ENCODE results near the gene LRRC10.

Gene LRRC10, protein sequence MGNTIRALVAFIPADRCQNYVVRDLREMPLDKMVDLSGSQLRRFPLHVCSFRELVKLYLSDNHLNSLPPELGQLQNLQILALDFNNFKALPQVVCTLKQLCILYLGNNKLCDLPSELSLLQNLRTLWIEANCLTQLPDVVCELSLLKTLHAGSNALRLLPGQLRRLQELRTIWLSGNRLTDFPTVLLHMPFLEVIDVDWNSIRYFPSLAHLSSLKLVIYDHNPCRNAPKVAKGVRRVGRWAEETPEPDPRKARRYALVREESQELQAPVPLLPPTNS

DNA sequence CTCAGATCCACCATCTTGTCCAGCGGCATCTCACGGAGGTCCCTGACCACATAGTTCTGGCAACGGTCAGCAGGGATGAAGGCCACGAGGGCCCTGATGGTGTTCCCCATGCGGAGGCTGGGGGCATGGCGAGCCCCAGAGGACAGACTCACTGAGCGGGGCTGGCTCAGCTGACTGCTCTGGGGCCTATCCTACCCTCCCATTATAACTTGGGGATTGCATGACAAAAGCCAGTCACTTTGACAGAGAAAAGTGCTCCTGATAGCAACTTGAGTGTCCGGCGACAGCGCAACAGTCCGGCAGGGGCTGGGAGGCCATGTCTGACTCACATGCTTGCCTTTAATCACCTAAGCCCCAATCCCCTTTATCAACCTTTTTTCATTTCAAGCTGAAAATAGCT lies at the start of gene LRRC10:
Gene LRRC10 (minus strand): TSS at position 179 of the 400 bp plus-strand sequence. CDS start 69 bp downstream, at position 110.
- DNase-seq, result no peak

DNA sequence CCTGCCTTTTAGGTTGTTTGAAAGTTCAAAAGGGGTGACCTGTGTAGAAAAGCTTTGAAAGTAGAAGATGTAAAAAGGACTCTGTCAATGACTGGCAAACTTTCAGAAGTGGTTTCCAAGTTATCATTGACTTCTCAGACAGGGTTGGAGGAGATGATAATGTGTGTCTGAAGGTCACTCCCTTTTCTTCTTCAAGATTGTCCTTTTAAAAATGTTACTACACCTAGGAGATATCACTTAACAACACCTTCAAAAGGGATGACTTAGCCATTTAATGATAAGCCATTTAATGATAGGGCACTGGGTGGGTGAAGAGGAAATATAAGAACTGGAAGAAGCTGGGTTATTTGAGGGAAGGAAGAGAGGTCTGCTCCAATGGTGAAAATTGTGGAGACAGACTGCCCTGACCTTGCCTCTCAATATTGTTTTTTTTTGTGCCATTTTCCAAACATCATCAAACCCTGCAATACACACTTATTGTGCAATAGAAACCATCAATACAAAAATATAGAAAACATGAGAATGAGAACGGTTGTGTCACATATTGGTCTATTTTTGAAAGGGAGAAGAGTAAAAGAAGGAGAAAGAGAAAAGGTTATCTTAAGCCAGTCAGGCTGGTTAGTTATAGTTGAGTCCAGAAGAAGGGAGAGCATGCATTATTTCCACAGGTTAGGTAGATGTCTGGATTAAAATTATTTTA lies 49.6 kb upstream of the LRRC10 start:
- no peak for DNase-seq

DNA sequence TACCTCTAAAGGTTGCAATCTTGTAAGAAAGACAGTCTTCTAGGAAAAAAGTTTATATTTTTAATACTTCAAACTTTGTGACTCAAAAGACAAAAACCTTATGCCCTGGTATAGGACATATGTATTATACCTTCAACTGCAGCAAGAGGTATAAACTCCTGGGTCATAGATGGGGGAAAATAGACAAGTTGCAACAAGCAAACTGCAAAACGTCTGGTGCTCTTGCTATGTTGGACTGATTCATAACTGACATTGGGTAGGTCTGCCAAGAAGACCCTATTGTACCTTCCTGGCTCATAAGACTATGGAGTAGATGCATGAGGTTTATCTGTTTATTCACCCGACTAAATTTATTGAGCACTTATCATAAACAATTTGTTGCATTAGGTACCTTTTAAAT lies 47.5 kb upstream of the LRRC10 start:
- no peak for DNase-seq

DNA sequence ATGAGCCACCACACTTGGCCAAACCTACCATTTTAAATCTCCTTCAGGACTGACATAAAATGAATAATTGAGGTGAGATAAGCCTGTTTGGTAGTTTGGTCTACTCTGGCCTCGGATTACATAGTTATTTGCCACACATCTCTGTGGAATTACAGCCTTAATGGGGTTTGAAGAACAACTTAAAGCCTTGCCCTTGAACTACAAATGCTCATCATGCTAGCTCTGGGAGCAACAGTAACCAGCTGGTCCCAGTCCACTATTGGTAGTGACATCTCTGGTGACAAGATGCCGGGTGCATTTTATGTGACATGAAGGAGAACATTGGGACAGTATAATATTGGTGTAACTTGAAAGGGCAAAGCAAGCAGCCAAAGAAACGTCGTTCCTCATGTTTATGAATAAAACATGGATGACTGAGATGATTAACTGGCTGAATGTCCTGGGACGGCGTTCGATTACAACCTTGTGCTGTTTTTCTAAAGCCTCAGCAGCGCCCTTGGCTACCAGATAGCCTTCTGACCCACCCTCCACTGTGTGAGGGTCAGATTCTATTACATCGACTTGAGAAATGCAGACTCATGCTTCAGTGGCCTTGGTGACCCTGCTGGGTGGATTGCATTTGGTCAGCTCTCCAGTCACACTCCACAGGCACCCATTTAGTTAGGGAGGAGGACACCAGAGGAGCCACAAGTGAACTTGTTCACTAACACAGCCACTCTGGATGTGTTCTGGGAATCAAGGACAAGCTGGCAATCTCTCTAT lies 46.9 kb upstream of the LRRC10 start:
- no peak for DNase-seq

DNA sequence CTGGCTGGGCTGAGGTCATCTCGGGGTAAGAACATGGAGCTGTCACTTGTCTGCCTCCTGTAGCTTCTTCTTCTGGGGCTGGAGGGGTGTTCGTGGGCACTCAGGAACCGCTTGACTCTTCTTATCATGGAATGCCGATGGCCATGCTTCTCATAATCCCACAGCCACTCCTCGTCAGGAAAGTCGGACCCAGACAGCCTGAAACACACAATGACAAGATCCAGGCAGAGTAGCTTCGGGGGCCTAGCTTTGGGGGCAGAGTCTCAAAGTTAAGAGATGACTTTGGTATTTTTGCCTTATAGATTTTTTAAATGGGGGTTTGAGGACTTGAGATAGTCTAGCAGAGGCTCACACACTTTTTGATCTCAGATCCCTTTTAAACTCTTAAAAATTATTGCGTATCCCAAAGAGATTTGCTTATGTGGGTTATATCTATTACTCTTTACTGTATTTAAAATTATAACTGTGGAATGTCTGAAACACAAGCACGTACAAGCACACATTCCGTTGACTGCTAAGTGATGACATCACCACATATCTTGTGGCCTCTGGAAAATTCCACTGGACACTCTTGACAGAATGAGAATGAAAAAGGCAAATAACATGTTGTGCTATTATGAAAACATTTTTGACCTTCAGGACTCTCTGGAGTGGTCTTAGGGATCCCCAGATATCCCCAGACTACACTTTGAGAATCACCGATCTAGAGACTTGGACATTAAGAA lies 45.1 kb upstream of the LRRC10 start:
- no peak for DNase-seq

DNA sequence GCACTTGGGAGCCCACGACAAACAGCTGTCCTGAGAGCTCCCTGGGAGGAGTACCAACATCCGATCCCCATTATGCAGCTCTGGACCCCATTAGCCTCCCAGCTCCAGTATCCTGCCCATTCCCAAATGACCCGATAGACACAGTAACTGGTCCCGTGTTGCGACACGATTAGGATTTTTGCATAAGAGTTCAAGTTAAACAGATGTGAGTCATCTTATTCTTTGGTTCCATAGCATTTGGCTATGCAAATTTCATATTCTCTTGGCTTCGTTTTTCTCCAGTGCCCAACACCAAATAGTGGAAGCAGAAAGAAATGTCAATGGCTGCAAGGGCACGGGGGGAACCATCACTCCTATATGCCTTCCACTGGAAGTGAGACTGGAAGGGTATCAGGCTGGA lies 43.0 kb upstream of the LRRC10 start:
- DNase-seq, result no peak

DNA sequence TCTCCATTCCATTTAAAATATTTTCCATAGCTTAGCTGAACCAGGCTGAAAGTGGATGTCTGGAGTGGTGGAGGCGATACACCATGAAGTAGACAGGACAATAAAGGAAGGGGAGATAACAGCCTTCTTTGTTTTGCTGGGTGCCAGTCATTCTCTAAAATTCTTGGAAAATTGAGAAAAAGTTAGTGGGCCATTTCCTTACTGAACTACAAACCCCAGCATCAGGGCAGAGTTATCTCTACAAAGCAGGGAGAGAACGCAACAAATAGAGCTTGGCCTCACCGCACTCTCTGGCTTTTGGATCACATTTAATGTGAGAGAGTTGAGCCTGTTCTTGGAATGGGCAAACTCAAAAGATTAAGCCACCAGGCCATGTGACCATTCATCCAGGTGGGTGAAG lies 41.2 kb upstream of the LRRC10 start:
- no peak for DNase-seq

DNA sequence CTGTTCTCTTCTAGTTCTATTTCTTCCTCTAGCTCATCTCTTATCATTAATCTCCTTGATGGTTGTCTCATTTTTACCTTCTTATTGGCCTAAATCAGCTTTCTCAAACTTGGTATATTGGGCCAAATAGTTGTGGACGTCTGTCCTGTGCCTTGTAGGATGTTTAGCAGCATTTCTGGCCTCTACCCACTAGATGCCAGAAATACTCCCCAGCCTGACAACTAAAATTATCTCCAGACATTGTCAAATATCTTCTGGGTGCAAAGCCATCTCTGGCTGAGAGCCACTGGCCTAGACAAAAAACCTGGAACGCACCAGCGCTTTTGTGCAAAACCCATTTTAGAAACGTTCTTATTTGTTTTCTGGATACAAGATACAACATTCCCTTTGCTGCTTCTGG lies 38.8 kb upstream of the LRRC10 start:
- DNase-seq, result no peak

DNA sequence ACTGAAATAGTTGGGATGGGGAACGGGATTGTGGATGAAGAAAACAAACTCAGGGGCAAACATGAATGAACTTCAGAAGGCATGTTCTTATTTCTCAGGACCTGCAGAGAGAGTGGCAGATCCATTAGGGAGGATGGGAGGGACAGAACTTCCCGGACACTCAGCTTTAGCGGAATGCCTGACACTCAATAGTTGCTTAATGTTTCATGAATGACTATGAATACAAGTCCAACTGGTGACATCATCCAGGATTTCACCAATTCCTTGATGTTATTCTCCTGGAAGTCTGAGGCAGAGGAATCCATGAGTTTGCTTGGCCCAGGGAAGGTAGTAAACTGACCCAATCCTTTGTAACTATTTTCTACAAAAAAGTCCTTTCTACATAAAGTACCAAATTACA lies 37.8 kb upstream of the LRRC10 start:
- no peak for DNase-seq

DNA sequence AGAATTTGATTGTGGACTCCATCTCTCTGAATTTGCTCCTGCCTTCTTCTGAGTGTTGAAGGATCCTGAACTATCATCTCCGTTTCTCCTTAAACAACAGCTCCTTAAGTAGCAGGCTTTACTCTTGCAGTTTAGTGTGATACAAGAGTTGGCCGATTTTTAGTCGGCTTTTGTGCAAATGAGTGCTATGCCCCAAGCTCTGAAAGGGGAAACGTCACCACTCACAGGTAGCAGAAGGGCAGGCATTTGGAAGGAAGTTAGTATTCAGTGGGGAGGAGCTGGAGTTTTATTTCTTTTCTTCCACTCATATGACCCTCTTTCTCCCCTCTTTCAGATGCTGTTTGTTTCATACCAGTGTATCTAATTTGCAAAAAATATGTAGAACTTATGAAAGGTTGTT lies 36.5 kb upstream of the LRRC10 start:
- DNase-seq, result no peak

DNA sequence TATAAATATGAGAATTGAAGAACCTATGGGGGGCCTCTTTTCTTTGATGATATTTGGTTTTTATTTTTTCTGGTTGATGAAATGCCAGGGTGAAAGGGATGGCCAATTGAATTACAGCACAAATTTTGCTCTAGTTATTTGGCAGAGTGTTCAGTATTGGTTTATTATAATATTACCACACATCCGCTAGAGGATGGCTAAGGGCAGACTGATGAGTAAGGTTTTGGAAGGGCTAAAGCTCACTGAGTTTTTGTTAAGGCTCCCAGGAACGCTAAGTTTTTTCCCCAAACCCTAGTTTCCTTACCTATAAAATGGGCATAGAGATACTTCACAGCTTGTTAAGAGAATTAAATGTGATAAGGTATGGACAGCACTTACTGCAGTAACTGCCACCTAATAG lies 34.3 kb upstream of the LRRC10 start:
- DNase-seq, result no peak

DNA sequence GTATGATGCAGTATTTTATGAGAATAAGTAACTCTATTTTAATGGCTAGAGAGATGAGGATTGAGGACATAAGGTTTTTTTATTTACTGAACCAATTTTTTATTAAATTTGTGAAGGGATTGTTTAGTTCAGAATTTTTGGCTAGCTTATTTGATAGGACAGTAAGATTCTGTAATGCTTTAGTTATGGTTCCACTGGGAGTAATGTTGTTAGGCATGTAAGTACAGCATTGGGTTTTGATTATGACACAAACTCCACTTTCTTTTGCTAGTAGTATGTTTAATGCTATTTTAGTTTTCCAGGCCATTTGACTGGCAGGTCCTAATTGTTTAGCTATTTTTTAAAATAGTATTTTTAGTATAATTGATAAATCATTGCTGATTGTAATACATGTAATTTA lies 33.8 kb upstream of the LRRC10 start:
- no peak for DNase-seq

DNA sequence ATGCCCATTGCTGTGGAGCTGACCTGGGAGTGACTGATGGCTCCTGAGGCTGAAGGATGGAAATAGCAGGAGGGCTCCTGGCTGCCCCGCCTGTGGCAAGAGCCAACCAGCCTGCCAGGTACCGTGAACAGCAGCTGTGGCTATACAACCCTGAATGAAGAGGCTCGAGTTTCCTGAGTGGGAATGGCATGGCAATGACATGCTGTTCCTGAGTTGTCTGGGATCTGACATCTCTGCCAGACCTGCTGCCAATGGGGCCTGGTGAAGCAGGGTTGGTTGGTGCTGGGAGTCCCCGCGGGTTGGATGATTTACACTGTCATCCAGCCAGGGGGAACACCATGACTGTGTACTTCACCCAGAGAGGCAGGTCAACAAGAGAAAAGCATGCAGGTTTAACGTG lies 31.8 kb upstream of the LRRC10 start:
- no peak for DNase-seq

DNA sequence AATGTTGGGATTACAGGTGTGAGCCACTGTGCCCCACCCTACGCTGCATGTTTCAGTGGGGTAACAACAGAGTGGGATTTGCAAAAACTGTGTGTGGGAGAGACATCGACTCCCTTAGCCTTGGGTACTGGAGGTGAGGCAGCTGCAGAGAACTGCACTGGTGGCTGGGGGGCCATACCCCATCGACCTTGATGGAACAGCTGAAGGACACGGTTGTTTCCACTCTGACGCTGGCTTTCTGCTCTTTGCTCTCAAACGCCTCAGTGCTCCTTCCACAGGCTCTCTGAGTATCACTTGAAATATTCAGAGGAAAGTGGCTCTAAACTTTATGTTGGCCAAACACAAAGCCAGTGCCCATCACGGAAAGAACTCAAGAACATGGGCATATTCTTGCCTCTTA lies 30.8 kb upstream of the LRRC10 start:
- no peak for DNase-seq

DNA sequence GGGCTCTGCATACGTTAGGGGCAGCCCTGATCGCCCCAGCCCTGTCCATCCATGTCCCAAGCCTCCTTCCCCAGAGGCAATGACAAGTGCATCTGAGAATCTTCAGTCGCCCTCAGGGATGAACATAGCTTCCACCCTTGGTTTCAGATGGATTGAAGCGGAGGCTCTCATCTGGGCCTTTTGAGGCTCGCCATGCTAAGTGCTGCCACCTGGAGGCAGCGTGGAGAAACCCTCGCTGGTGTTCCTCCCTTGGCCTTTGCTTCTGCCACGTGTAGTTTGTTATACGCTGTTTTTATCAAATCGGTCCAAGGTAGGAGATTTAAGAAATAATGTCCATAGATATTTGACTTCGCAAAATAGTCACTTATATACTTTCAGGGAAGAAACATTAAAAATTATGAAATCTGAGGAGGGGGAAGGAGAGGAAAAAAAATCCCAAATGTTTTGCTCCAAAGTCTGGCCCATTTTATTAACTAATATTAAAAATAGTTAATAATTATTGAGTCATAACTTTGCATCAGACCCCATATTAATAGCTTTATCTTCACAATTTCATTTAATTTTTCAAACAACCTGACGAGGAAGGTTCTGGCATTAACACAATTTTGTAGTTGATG lies 28.8 kb upstream of the LRRC10 start:
- DNase-seq, result peak; percentile 42

DNA sequence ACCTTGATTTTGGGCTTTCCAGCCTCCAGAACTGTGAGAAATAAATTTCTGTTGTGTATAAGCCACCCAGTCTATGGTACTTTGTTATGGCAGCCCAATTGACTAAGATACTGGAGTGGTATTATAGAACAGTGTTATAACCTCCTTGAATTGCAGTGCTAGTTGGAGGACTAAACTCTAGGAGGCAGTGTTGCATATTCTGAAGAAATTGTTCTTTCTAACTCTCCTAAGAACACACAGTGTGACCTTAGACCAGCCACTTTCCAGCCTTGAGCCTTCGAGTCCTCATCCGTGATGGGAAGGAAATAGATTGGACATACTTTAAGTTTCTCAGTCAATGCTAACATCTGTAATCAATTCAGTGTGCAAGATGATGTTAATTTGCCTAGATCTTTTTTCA lies 22.4 kb upstream of the LRRC10 start:
- DNase-seq, result no peak

DNA sequence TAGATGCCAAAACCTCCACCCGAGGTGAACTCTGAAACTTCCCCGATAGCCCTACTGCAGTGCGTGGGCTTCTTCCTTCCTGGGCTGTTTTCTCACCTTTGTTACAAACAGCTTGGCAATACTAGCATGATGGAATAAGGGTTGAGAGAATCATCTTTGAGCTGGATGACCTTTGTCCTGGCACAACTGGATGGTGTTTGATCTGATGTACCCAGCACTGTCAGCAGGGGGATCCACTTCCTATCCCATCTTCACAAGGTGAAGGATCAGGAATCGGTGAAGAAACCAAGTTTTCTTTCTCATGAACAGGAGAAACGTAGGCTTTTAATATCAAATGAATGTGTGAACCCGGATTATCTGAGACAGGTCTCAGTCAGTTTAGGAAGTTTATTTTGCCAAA lies 19.5 kb upstream of the LRRC10 start:
- no peak for DNase-seq

DNA sequence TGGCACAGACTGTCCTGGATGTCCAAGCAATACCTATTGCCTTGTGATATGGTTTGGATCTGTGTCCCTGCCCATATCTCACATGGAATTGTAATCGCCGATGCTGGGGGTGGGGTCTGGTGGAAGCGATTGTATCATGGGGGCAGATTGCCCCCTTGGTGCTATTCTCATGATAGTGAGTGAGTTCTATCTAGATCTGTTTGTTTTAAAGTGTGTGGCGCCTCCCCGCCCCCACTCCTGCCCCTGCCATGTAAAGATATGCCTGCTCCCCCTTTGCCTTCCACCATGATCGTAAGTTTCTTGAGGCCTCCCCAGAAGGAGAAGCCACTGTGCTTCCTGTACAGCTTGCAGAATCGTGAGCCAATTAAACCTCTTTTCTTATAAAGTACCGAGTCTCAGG lies 16.8 kb upstream of the LRRC10 start:
- no peak for DNase-seq

DNA sequence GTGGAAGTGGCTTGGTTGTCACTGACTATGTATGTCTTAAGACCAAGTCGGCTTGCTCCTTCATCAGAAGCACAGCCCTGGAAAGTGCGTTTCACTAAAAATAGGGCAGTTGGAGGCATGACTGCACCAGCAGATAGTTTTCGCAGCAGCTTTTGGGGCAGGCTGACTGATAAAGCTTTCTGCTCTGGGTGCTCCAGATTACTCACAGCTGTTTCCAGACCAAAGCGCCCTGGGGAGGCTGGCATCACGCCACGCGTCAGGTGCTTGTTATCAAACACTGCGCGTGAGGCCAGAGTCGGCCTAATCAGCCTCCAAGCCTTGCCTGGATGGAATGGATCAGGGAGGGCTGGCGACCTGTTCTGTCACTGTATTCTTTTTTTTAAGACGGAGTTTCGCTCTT lies 13.3 kb upstream of the LRRC10 start:
- peak; percentile 59 for DNase-seq

DNA sequence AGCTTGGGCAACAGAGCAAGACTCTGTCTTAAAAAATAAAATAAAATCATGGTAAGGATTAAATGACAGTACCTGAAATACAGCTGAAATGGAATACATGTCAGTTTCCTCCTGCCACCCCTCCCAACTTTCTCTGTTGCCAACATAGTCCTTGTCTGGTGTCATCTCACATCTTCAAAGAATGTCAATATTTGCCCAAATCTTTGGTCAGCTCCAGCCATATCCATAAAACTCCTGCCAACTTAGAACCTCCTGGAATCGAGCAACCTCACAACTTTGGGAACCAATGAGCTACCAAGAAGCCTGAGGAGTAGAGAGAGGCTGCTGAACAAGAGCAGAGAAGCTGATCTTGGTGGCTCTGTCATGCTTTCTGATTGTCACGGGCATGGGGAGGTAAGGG lies 10.8 kb upstream of the LRRC10 start:
- no peak for DNase-seq

DNA sequence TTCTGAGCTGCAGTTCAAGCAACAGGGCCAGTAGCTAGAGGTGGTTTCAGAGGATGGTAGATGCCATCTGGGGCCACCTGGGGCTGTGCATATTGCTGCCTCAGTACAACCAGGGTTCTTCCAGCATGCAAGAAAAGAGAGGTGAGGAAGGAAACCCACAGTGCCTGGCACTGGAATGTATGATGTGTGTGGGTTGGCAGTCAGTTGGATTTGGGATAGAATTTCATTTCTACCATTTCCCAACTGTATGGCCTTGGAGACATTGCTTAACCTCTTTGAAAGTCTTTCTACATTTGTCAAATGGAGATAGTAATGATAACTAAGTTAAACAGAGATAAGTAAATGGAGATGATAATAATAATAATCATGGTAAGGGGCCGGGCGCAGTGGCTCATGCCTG lies 10.2 kb upstream of the LRRC10 start:
- no peak for DNase-seq

DNA sequence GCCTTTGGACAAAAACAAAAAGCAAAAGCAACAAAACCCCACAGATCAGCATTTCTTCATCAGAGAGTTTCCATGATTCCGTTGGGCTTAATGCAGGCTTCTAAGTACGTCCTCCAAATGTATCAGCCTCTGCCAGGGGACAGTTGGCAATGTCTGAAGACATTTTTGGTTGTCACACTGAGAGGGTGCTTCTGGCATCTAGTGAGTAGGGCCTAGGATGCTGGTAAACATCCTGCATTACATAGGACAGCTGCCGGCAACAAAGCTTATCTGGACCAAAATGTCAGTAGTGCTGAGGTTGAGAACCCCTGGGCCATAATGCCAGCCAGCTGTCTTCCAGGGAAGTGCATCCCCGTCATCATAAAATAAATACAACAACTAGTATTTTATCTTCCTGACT lies 9.4 kb upstream of the LRRC10 start:
- DNase-seq, result no peak

DNA sequence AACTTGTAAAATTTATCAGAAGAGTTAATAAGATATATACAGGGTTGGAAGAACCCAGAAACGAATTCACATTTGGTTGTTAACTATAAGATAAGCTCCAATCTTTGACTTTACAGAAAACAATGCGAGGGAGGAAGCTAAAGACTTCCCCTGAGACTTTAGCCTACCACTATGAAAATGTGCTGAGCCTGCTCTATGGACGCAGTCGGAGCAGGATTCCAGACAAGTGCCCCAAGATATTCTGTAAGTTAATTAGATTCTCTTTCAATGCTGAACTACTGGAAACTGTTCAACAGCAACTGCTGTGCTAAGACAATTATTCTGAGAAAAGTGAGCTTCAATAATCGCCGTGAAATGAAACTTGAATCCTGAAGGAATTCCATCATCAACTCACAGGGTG lies 8.3 kb upstream of the LRRC10 start:
- no peak for DNase-seq
